Measurements from ENCODE around the gene LDB2. TPM values are rescaled to one million over a fixed set of nuclear protein-coding genes. Genes with fewer than 3 reads are reported as not detected.
A peak's percentile ranks its signal among the peaks of the same experiment; 100 is the strongest.

Gene LDB2
- total and polyA plus RNA-seq, 8 donors = 4.0 to 11.6 (median 5.9) TPM

- DNase-seq = no peak
Observed at GRCh38 chr4:16706251-16706650, 192.2 kb downstream of the LDB2 start.

GRCh38 chr4:16705341-16705740 is 193.1 kb downstream of the LDB2 start:
- intact Hi-C loops (cut with DNase I) = no loop called here

More at GRCh38 chr4:16706251-16706650, 192.2 kb downstream of the LDB2 start:
- H3K4me3 ChIP-seq = no peak overlapping the region
- TF ChIP-seq CTCF (IDR thresholded peaks at IDR 0.05) = no peak
- no peaks in the 10 kb centered on the region for H3K9me3 ChIP-seq
- H3K4me1 ChIP-seq = peaks cover 0 to 22% (median 10%) of the 10 kb centered on the region in 3 donors
- no peak overlapping the region for H3K27ac ChIP-seq
- H3K36me3 ChIP-seq = no peaks in the 10 kb centered on the region
- WGBS, 2 donors = 83 to 91% methylated on average over 6 of the region's 6 CpGs
- no peak for ATAC-seq
- no peaks in the 10 kb centered on the region for H3K27me3 ChIP-seq
- no peak for FAIRE-seq
- intact Hi-C loops (cut with DNase I) = no loop called here

GRCh38 chr4:16704489-16704888 is 194.0 kb downstream of the LDB2 start:
- Histone ChIP-seq H3K36me3 (no peaks in the 10 kb centered on the region), H3K9me3 (no peaks in the 10 kb centered on the region), H3K27me3 (no peaks in the 10 kb centered on the region), H3K4me1 (peaks cover 0 to 22% (median 10%) of the 10 kb centered on the region in 3 donors), H3K4me3 (no peak overlapping the region), H3K27ac (peak overlapping the region in 1 of 4 donors; percentile 12)
- WGBS, 2 donors = 10 to 11% methylated on average over 2 of the region's 2 CpGs
- ATAC-seq (peak; percentile 60 to 91 (median 87)), FAIRE-seq (no peak), DNase-seq (no peak)
- TF ChIP-seq CTCF (IDR thresholded peaks at IDR 0.05) = no peak
- intact Hi-C loops (cut with DNase I) = no loop called here

More at GRCh38 chr4:16705341-16705740, 193.1 kb downstream of the LDB2 start:
- Histone ChIP-seq H3K4me1 (peaks cover 0 to 22% (median 10%) of the 10 kb centered on the region in 3 donors), H3K4me3 (no peak overlapping the region), H3K36me3 (no peaks in the 10 kb centered on the region), H3K27me3 (no peaks in the 10 kb centered on the region), H3K27ac (no peak overlapping the region), H3K9me3 (no peaks in the 10 kb centered on the region)
- TF ChIP-seq CTCF (IDR thresholded peaks at IDR 0.05) = no peak
- DNase-seq (no peak), ATAC-seq (peak in 3 of 4 donors; percentile 12 to 22 (median 14)), FAIRE-seq (no peak)
- 85 to 92% methylated on average over 3 of the region's 3 CpGs for WGBS, 2 donors

- DNase-seq = no peak
- H3K4me3 ChIP-seq = no peak overlapping the region
- H3K9me3 ChIP-seq = no peaks in the 10 kb centered on the region
- no peaks in the 10 kb centered on the region for H3K36me3 ChIP-seq
- no peak overlapping the region for H3K27ac ChIP-seq
- ATAC-seq = no peak
- intact Hi-C loops (cut with DNase I) = no loop called here
- no peaks in the 10 kb centered on the region for H3K27me3 ChIP-seq
- 86 to 89% methylated on average over 1 of the region's 1 CpG for WGBS, 2 donors
- FAIRE-seq = no peak
- TF ChIP-seq CTCF (IDR thresholded peaks at IDR 0.05) = no peak
- no peaks in the 10 kb centered on the region for H3K4me1 ChIP-seq
Observed at GRCh38 chr4:16695896-16696295, 202.5 kb downstream of the LDB2 start.

GRCh38 chr4:16694884-16695276 is 203.6 kb downstream of the LDB2 start:
- 80 to 84% methylated on average over 4 of the region's 4 CpGs for WGBS, 2 donors
- FAIRE-seq (no peak), DNase-seq (no peak), ATAC-seq (no peak)
- TF ChIP-seq CTCF (IDR thresholded peaks at IDR 0.05) = no peak
- H3K27ac ChIP-seq = no peak overlapping the region
- no peaks in the 10 kb centered on the region for H3K27me3 ChIP-seq
- H3K36me3 ChIP-seq = no peaks in the 10 kb centered on the region
- no peaks in the 10 kb centered on the region for H3K9me3 ChIP-seq
- intact Hi-C loops (cut with DNase I) = no loop called here
- no peaks in the 10 kb centered on the region for H3K4me1 ChIP-seq
- H3K4me3 ChIP-seq = no peak overlapping the region

All from pancreas (tissue), 10 donors.